ENCODE measurements around the gene CAPNS1. TPM values are rescaled to one million over a fixed set of nuclear protein-coding genes. Genes with fewer than 3 reads are reported as not detected.

Gene CAPNS1
- total and polyA plus RNA-seq, 2 of the 13 experiments (the other 11 are each of a cell fraction or from before 2014, with no cell fraction given), result 322 to 526 TPM

DNA sequence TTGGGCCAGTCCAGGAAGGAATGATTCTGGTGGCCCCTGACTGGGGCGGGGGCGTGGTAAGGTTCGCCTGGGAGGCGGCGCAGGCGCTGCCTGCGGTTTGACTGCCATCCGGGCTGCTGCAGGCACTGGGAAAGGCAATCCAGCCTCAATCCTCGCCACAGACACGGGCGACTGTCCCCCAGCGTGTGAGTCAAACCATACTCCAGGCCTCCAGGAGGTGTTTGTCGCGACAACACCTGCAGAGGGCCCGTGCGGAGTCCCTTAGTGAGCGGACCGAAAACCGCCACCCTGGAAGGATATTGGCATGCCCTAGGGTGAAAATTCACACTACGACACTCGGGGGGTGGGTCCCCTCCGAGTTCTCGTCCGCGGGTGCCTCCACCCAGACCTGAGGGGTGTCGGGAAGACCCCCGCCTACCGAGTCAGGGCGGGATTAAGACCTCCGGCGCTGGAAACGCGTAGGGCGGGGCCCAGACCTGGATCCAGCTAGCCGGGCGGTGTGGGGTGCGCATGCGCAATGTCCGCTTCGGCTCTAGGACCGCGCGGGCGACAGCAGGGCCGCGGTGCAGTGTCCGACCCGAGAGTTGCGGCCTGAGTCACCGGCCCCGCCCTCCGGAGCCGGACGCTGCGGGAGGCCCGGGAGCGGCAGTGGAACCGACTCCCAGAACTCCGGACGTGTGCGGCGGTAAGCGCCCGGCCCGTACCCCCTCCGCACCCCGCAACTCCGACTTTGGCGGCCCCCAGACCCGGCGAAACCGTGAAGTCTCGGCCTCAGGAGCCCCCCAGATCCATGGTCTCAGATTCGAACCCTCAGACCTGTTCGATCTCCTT, at the start of gene CAPNS1 (continued):
- TF ChIP-seq, protein P1, sequence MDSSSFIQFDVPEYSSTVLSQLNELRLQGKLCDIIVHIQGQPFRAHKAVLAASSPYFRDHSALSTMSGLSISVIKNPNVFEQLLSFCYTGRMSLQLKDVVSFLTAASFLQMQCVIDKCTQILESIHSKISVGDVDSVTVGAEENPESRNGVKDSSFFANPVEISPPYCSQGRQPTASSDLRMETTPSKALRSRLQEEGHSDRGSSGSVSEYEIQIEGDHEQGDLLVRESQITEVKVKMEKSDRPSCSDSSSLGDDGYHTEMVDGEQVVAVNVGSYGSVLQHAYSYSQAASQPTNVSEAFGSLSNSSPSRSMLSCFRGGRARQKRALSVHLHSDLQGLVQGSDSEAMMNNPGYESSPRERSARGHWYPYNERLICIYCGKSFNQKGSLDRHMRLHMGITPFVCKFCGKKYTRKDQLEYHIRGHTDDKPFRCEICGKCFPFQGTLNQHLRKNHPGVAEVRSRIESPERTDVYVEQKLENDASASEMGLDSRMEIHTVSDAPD (CRISPR knock-in tag; IDR thresholded peaks at IDR 0.05), result 0 out of 2 replicates have a peak, but pooled peaks have one; percentile 16
- TF ChIP-seq, protein P2, sequence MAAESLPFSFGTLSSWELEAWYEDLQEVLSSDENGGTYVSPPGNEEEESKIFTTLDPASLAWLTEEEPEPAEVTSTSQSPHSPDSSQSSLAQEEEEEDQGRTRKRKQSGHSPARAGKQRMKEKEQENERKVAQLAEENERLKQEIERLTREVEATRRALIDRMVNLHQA (CRISPR knock-in tag; IDR thresholded peaks at IDR 0.05), result no peak
- TF ChIP-seq RXRB (CRISPR knock-in tag; IDR thresholded peaks at IDR 0.05; ENCODE audit: borderline replicate concordance) (peak; percentile 49), ZNF143 (CRISPR knock-in tag; IDR thresholded peaks at IDR 0.05) (peak; percentile 83), ZFAT (CRISPR knock-in tag; conservative IDR thresholded peaks at IDR 0.05) (no peak), SOX13 (IDR thresholded peaks at IDR 0.05) (no peak; the same call in 1 of the 2 replicates), SOX13 (CRISPR knock-in tag; conservative IDR thresholded peaks at IDR 0.05 in 1 of 2, IDR thresholded peaks at IDR 0.05 in 1 of 2) (peak in 1 of 2 experiments; percentile 51; a peak in 2 of 4 replicates), EEA1 (CRISPR knock-in tag; IDR thresholded peaks at IDR 0.05; ENCODE audit: borderline replicate concordance) (no peak), ZNF674 (CRISPR knock-in tag; IDR thresholded peaks at IDR 0.05; ENCODE audit: low read depth) (no peak), MTF1 (CRISPR knock-in tag; IDR thresholded peaks at IDR 0.05) (no peak; the same call in 1 of the 2 replicates), SSRP1 (CRISPR knock-in tag; IDR thresholded peaks at IDR 0.05) (no peak; the same call in 1 of the 2 replicates), ZFP36 (IDR thresholded peaks at IDR 0.05; ENCODE audit: borderline replicate concordance, low read depth, low read length, partially characterized antibody) (no peak), ZNF335 (CRISPR knock-in tag; IDR thresholded peaks at IDR 0.05) (no peak; the same call in 1 of the 2 replicates), KLF12 (CRISPR knock-in tag; IDR thresholded peaks at IDR 0.05; ENCODE audit: borderline replicate concordance) (peak; percentile 80), ZSCAN20 (CRISPR knock-in tag; IDR thresholded peaks at IDR 0.05; ENCODE audit: borderline replicate concordance) (0 out of 2 replicates have a peak, but pooled peaks have one; percentile 73), KAT7 (CRISPR knock-in tag; IDR thresholded peaks at IDR 0.05; ENCODE audit: borderline replicate concordance) (peak; percentile 60; the same call in 1 of the 2 replicates), NPAS2 (CRISPR knock-in tag; IDR thresholded peaks at IDR 0.05; ENCODE audit: borderline replicate concordance) (no peak)
- TF ChIP-seq, protein P3, sequence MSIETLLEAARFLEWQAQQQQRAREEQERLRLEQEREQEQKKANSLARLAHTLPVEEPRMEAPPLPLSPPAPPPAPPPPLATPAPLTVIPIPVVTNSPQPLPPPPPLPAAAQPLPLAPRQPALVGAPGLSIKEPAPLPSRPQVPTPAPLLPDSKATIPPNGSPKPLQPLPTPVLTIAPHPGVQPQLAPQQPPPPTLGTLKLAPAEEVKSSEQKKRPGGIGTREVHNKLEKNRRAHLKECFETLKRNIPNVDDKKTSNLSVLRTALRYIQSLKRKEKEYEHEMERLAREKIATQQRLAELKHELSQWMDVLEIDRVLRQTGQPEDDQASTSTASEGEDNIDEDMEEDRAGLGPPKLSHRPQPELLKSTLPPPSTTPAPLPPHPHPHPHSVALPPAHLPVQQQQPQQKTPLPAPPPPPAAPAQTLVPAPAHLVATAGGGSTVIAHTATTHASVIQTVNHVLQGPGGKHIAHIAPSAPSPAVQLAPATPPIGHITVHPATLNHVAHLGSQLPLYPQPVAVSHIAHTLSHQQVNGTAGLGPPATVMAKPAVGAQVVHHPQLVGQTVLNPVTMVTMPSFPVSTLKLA (IDR thresholded peaks at IDR 0.05), result no peak
- TF ChIP-seq, protein P4, sequence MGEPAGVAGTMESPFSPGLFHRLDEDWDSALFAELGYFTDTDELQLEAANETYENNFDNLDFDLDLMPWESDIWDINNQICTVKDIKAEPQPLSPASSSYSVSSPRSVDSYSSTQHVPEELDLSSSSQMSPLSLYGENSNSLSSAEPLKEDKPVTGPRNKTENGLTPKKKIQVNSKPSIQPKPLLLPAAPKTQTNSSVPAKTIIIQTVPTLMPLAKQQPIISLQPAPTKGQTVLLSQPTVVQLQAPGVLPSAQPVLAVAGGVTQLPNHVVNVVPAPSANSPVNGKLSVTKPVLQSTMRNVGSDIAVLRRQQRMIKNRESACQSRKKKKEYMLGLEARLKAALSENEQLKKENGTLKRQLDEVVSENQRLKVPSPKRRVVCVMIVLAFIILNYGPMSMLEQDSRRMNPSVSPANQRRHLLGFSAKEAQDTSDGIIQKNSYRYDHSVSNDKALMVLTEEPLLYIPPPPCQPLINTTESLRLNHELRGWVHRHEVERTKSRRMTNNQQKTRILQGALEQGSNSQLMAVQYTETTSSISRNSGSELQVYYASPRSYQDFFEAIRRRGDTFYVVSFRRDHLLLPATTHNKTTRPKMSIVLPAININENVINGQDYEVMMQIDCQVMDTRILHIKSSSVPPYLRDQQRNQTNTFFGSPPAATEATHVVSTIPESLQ (CRISPR knock-in tag; conservative IDR thresholded peaks at IDR 0.05), result no peak
- TF ChIP-seq, protein P5, sequence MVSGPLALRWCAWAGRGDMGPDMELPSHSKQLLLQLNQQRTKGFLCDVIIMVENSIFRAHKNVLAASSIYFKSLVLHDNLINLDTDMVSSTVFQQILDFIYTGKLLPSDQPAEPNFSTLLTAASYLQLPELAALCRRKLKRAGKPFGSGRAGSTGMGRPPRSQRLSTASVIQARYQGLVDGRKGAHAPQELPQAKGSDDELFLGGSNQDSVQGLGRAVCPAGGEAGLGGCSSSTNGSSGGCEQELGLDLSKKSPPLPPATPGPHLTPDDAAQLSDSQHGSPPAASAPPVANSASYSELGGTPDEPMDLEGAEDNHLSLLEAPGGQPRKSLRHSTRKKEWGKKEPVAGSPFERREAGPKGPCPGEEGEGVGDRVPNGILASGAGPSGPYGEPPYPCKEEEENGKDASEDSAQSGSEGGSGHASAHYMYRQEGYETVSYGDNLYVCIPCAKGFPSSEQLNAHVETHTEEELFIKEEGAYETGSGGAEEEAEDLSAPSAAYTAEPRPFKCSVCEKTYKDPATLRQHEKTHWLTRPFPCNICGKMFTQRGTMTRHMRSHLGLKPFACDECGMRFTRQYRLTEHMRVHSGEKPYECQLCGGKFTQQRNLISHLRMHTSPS (CRISPR knock-in tag; IDR thresholded peaks at IDR 0.05; ENCODE audit: low read depth), result peak; percentile 53; the same call in 1 of the 2 replicates

Measured in HepG2 (cell line).